Osteocyte (in vitro differentiated cells): ENCODE results near the gene DELE1. TPM values are rescaled to one million over a fixed set of nuclear protein-coding genes. Genes with fewer than 3 reads are reported as not detected.

Experiments
- DNase-seq: peaks from one replicate; pipeline ENCODE4 v3.0.0; 2021; ENCODE audit warnings: mixed read lengths; ENCODE audit not compliant: unreplicated experiment; ENCODE audit errors: extremely low spot score
- H3K27ac Mint-ChIP-seq: one replicate; pipeline ENCODE4 v1.8.0; 2021; ENCODE audit warnings: mild to moderate bottlenecking, mixed read lengths; ENCODE audit not compliant: unreplicated experiment
- H3K27me3 Mint-ChIP-seq: one replicate; pipeline ENCODE4 v1.8.0; 2021; ENCODE audit warnings: mixed read lengths; ENCODE audit not compliant: unreplicated experiment
- H3K36me3 Mint-ChIP-seq: one replicate; pipeline ENCODE4 v1.8.0; 2021; ENCODE audit warnings: mixed read lengths; ENCODE audit not compliant: unreplicated experiment
- H3K4me1 Mint-ChIP-seq: one replicate; pipeline ENCODE4 v1.8.0; 2021; ENCODE audit warnings: mixed read lengths; ENCODE audit not compliant: unreplicated experiment
- H3K4me3 Mint-ChIP-seq: one replicate; pipeline ENCODE4 v1.8.0; 2021; ENCODE audit warnings: mild to moderate bottlenecking, moderate library complexity, mixed read lengths; ENCODE audit not compliant: unreplicated experiment
- H3K9me3 Mint-ChIP-seq: one replicate; pipeline ENCODE4 v1.8.0; 2021; ENCODE audit warnings: mixed read lengths; ENCODE audit not compliant: unreplicated experiment
- total RNA-seq: library from RNA; stranded (reverse); gene quantifications from 2 replicates; pipeline ENCODE4 v1.2.1, GENCODE V29; 2021
- TF ChIP-seq, protein P1 (sequence below): fragments of 200-600 bp; sonication (generic); IDR thresholded peaks from 2 replicates; pipeline ENCODE4 v1.5.0; 2021; ENCODE audit warnings: antibody characterized with exemption, mild to moderate bottlenecking, moderate library complexity

The DELE1 gene
- total RNA-seq, 1 donor from 2014 or later = 64.1 TPM

DNA sequence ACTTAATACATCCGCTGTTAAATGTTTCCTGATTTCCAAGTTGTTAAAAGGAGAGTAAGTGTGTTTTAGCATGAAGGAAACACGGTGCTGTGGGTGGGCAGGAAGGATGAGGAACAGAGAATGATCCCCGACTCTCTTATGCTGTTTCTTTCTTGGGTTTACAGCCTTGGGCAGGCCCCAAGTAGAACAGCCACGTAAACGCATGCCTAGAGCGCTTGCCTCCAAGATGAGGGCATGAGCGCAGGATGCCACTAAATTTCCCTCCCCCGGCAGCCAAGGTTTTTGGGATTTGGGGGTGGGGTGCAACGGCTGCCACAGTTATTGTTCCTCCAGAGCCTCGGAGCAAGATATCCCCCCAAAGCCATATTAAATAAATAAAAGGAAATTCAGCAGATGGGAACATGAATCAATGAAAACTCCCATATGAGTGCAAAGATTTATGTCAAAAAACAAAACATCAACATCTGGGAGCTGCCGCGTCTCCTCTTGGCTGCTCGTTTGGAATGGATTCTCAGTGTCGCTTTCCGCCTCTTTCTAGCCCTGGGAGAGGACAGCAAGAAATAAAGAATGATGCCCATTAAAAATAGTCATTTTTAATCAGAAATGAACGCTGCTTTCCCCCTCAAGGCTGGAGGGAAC lies 10.0 kb upstream of the DELE1 start:
- Mint-ChIP-seq H3K27me3 (peaks cover 54% of the 10 kb centered on the region), H3K4me1 (peaks cover 11% of the 10 kb centered on the region), H3K27ac (no peak overlapping the region), H3K4me3 (peak overlapping the region; percentile 17), H3K36me3 (no peaks in the 10 kb centered on the region), H3K9me3 (no peaks in the 10 kb centered on the region)
- DNase-seq = no peak
- TF ChIP-seq, protein P1, sequence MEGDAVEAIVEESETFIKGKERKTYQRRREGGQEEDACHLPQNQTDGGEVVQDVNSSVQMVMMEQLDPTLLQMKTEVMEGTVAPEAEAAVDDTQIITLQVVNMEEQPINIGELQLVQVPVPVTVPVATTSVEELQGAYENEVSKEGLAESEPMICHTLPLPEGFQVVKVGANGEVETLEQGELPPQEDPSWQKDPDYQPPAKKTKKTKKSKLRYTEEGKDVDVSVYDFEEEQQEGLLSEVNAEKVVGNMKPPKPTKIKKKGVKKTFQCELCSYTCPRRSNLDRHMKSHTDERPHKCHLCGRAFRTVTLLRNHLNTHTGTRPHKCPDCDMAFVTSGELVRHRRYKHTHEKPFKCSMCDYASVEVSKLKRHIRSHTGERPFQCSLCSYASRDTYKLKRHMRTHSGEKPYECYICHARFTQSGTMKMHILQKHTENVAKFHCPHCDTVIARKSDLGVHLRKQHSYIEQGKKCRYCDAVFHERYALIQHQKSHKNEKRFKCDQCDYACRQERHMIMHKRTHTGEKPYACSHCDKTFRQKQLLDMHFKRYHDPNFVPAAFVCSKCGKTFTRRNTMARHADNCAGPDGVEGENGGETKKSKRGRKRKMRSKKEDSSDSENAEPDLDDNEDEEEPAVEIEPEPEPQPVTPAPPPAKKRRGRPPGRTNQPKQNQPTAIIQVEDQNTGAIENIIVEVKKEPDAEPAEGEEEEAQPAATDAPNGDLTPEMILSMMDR = no peak

DNA sequence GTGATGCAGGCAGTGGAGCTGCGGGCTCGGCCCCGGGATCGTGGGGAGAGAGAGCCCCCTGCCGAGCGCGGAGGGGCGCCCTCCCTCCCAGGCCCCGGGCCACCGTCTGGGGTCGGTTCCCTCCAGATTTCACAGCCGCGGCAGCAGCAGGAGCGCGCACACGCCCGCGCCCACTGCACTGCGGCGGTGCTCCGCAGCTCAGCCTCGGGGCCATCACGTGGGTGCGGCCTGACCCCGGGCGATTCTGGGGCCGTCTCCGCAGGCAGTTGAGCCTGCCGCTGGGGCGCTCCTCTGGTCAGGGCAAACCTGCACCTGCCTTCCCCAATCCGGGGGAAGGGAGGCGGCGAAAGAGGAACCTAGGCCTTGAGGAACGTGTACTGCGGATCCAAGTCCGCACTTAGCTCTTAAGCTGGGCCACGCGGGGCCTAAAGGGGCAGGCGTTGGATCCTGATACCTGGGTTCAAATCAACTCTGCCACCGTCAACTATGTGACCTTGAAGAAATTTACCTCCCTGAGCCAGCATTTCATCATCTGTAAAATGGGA lies 9.4 kb upstream of the DELE1 start:
- H3K9me3 Mint-ChIP-seq = no peaks in the 10 kb centered on the region
- H3K4me3 Mint-ChIP-seq = peak overlapping the region; percentile 17
- no peaks in the 10 kb centered on the region for H3K36me3 Mint-ChIP-seq
- peaks cover 50% of the 10 kb centered on the region for H3K27me3 Mint-ChIP-seq
- no peak for DNase-seq
- no peak overlapping the region for H3K27ac Mint-ChIP-seq
- H3K4me1 Mint-ChIP-seq = peaks cover 11% of the 10 kb centered on the region
- TF ChIP-seq, protein P1 = peak; percentile 32

DNA sequence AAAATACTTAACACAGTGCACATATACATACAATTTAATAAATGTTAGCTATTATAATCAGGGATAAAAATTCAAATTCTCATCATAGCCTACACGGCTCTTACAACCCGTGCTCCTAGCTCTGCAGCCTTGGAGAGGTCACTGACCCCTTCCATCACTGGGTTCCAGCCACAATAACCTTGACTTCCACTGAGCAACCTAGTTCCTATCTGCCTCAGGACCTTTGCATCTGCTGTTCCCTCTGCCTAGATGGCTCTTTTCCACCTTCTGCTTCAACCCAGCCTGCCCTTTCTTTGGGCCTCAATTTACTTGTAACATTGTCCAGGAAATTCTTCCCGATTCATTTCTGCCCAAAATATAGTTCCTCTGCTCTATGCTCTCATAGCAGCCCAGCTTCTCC lies 8.9 kb upstream of the DELE1 start:
- no peak overlapping the region for H3K27ac Mint-ChIP-seq
- peak overlapping the region; percentile 20 for H3K4me3 Mint-ChIP-seq
- peaks cover 11% of the 10 kb centered on the region for H3K4me1 Mint-ChIP-seq
- no peaks in the 10 kb centered on the region for H3K36me3 Mint-ChIP-seq
- peaks cover 48% of the 10 kb centered on the region for H3K27me3 Mint-ChIP-seq
- DNase-seq = no peak
- TF ChIP-seq, protein P1 = no peak
- H3K9me3 Mint-ChIP-seq = no peaks in the 10 kb centered on the region

DNA sequence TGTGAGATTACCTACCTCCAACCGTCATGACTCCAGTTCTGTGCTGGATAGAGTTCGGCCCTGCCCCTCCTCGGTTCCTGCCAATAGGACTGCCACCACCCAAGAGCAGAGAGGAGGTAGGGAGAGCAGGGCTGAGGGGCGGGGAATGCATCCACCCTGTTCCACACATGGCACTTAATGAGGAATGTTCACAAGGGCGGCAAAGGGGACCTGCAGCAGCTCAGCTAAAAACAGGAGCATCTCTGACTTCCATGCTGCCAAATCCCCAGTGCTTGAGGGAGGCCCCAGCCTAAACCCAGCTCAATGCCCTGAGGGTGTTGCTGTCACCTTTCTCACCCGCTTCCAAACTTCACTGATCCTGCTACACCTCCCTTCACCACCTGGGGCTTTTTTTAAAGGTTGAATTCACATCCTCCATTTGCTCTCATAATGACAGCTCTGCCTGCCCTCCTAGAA lies 7.8 kb upstream of the DELE1 start:
- Mint-ChIP-seq H3K4me1 (peaks cover 11% of the 10 kb centered on the region), H3K36me3 (no peaks in the 10 kb centered on the region), H3K9me3 (no peaks in the 10 kb centered on the region), H3K27ac (no peak overlapping the region), H3K4me3 (no peak overlapping the region), H3K27me3 (peaks cover 48% of the 10 kb centered on the region)
- DNase-seq = no peak
- TF ChIP-seq, protein P1 = no peak

DNA sequence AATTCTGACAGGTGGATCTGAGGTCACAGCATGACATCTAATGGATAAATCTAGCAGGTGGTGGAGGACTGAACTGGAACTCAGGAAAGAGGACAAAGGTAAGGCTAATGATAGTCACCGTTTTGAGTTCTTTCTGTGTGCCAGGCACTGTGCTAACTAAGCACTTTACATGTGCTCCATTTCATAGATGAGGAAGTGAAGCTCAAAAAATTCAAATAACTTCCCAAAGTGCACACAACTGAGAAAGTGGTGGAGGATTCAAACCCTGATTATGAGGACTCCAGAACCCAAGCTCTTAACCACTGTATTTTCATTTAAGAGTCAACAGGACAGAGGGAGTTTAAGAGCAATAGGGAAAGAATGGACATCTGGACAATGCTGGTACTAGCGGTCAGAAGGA lies 7.1 kb upstream of the DELE1 start:
- no peak for DNase-seq
- peaks cover 48% of the 10 kb centered on the region for H3K27me3 Mint-ChIP-seq
- no peaks in the 10 kb centered on the region for H3K36me3 Mint-ChIP-seq
- no peak overlapping the region for H3K4me3 Mint-ChIP-seq
- H3K9me3 Mint-ChIP-seq = no peaks in the 10 kb centered on the region
- H3K27ac Mint-ChIP-seq = no peak overlapping the region
- peaks cover 11% of the 10 kb centered on the region for H3K4me1 Mint-ChIP-seq
- TF ChIP-seq, protein P1 = no peak
